ENCODE results near the gene PAPSS2.
"Not testable (repeated sequence)": the region's sequence is repeated elsewhere in the genome, so short reads cannot be mapped to it uniquely, and the experiment has no call there.

The PAPSS2 gene

DNA sequence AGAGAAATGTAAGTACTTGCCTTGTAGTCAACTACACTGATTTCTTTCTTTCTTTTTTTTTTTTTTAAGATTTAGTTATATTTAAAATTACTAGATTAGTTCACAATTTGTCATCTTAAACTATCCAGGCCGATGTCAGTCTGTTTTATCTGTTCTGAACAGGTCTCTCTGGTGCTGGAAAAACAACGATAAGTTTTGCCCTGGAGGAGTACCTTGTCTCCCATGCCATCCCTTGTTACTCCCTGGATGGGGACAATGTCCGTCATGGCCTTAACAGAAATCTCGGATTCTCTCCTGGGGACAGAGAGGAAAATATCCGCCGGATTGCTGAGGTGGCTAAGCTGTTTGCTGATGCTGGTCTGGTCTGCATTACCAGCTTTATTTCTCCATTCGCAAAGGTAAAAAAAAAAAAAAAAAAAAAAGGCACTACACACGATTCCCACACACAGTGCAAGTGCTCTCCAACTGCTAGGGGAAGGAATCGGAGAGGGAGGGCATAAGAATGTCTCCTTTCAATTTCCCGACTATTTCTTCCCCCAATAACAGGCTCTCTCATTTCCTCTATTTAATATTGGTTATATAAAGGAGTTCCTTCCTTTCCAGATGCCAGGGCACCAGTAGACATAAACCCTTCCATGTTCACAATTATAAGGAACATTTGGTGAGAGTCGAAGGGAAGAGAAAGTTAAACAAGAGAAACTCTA, 53.4 kb downstream of the PAPSS2 start:
- DNase-seq: no peak

- DNase-seq: no peak
Observed at GRCh38 chr10:87713707-87714106, 54.0 kb downstream of the PAPSS2 start.

GRCh38 chr10:87715552-87716347, 56.1 kb downstream of the PAPSS2 start:
- no peak for DNase-seq

DNA sequence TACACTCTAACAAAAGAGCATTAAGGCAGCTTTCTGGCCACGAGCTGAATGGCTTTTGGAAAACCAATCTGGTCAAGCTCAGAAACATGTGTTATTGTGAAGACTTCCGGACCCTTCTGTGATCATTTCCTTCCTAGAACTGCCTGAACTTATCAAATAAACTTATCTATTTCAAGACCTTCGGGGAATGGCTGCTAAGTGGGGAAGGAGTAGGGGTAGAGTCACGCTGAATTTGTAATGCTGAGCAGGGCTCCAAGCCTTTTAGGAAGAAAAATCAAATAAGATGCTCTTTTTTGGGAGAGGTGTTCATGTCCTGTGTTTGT, 56.6 kb downstream of the PAPSS2 start:
- DNase-seq: no peak

GRCh38 chr10:87720665-87721064, 61.0 kb downstream of the PAPSS2 start:
- DNase-seq: no peak

DNA sequence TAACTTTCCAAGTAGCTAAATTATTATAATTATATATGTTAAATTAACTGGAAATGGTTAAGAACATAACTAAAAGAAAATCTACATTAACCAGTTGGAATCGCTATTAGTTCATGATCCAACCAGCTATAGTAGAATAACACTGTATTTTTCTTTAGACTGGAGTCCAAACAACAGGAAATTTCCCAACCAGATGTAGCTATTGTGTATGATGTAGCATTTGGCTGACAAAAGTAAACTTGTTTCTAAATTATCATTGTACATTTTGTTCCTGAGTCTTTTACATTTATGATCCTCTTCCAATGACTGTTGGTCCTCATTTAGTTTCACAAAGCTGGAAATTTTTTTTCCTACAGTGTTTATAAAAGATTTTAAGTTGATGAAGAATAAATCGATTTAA, 62.1 kb downstream of the PAPSS2 start:
- peak in 1 of 2 experiments; percentile 10 for DNase-seq

GRCh38 chr10:87722716-87723115, 63.0 kb downstream of the PAPSS2 start:
- no peak for DNase-seq

- DNase-seq: no peak
Observed at GRCh38 chr10:87723500-87723899, 63.8 kb downstream of the PAPSS2 start.

- DNase-seq: no peak
Observed at GRCh38 chr10:87724789-87725188, 65.1 kb downstream of the PAPSS2 start.

- no peak for DNase-seq
Observed at GRCh38 chr10:87729940-87730339, 70.3 kb downstream of the PAPSS2 start.

- DNase-seq: no peak
Observed at GRCh38 chr10:87733081-87733480, 73.4 kb downstream of the PAPSS2 start.

DNA sequence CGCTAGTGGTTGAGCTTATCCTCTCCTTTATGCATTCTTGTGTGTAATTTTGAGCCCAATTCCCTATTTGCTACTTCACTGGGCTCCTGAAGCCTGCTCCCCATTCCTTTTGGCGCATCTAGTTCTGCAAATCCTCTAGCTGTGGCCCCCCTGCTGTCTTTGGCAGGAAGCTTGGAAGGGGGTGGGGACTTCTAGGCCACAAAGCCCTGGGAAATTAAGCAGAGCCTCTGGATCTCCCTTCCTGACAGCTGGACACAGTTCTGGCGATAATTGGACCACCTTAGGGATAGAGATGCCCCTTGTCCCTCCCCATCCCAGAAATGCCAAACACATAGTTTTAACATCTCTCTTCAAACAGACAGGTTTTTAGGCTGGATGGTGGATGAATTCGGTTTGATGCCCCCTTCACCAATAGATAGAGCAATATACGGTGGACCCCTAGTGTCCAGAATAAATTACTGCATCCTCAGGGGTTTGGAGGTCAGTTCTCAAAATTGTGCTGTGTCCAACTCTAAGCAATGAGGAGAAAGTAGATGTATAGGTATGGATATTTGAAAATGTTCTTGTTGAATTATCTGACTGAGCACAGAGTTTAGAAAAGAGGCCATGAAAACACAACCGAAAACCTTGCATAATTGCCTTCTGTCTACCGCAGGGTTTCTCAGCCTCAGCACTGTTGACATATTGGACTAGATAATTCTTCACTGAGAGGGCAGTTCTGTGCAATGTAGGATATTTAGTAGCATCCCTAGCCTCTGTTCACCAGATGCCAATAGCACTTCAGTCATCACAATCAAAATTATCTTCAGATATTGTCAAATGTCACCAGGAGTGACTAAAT, 75.5 kb downstream of the PAPSS2 start:
- peak; percentile 27 to 40 for DNase-seq

GRCh38 chr10:87738253-87738652, 78.6 kb downstream of the PAPSS2 start:
- DNase-seq: not testable (repeated sequence)

GRCh38 chr10:87739703-87740102, 80.0 kb downstream of the PAPSS2 start:
- no peak for DNase-seq

- DNase-seq: no peak
Observed at GRCh38 chr10:87740254-87740655, 80.6 kb downstream of the PAPSS2 start.

DNA sequence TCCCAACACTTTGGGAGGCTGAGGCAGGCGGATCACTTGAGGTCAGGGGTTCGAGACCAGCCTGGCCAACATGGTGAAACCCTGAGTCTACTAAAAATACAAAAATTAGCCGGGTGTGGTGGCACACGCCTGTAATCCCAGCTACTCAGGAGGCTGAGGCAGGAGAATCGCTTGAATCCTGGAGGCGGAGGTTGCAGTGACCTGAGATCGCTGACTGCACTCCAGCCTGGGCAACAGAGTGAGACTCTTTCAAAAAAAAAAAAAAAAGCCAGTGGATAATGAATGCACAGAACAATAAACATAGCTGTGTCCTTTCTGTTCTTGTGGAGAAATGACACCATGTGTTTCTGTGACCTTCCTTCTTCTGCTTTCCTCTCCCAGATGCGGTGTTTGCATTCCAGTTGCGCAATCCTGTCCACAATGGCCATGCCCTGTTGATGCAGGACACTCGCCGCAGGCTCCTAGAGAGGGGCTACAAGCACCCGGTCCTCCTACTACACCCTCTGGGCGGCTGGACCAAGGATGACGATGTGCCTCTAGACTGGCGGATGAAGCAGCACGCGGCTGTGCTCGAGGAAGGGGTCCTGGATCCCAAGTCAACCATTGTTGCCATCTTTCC, 83.4 kb downstream of the PAPSS2 start:
- DNase-seq: not testable (repeated sequence)

- DNase-seq: no peak
Observed at GRCh38 chr10:87744606-87745005, 84.9 kb downstream of the PAPSS2 start.

GRCh38 chr10:87746911-87747310, 87.2 kb downstream of the PAPSS2 start:
- no peak for DNase-seq

DNA sequence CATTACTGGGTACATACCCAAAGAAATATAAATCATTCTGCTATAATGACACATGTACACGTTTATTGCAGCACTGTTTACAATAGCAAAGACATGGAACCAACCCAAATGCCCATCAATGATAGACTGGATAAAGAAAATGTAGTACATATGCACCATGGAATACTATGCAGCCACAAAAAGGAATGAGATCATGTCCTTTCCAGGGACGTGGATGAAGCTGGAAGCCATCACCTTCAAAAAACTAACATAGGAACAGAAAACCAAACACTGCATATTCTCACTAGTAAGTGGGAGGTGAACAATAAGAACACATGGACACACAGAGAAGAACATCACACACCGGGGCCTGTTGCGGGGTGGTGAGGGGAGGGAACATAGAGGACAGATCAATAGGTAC, 88.6 kb downstream of the PAPSS2 start:
- DNase-seq: not testable (repeated sequence)

DNA sequence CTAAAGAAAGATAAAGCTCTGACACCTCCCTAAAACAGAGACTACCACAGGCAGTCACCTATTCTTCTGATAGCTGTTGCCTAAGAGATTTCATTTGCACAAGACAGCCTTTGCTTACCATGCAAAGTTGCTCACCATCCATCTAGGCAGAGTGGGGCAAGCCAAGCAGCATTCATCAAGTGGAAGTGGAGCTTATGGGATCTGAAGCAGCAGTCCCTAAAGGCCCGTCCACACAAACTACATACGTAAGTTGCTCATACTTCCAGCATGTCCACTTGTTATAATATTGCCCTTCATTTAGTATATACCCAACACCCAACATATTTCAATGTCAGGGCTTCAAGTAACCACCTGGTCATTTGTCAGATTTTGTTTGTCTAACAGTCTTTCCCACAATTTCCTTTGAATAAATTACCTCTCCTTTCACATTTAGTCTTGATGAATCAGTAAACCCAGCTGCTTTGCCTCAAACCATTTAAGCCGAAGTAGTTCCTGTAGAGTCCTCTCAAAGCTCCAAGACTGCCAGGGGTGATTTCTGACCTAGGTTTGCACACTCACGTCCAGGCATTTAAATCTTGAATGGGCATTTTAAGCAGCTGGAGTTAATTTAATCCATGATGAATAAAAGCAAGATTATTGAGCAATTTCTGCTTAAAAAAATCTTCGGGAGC, 90.5 kb downstream of the PAPSS2 start:
- peak in 1 of 2 experiments; percentile 32 for DNase-seq

- no peak for DNase-seq
Observed at GRCh38 chr10:87750817-87751216, 91.1 kb downstream of the PAPSS2 start.

GRCh38 chr10:87751274-87751673, 91.6 kb downstream of the PAPSS2 start:
- DNase-seq: no peak

- no peak for DNase-seq
Observed at GRCh38 chr10:87752566-87752965, 92.9 kb downstream of the PAPSS2 start.

Measured in NCI-H2081 (cell line).